D721Med (cell line): ENCODE results near the gene C5orf58.

ENCODE experiments used
- DNase-seq: peaks from one replicate; pipeline ENCODE4 v3.0.0; 2011; ENCODE audit warnings: low spot score; ENCODE audit not compliant: insufficient read length
- FAIRE-seq: peaks from 2 replicates; lab custom pipeline; 2011; peaks lifted over from hg19 to GRCh38; lab: Jason Lieb, UNC
- CTCF ChIP-seq: IDR thresholded peaks from 2 replicates; pipeline ENCODE4 v1.5.1; 2012; ENCODE audit warnings: mild to moderate bottlenecking, control low read depth; ENCODE audit not compliant: insufficient read depth; ENCODE audit errors: missing control alignments

Gene C5orf58

GRCh38 chr5:170267431-170268152 is 34.8 kb downstream of the C5orf58 start:
- no peak for FAIRE-seq
- peak; percentile 75 for TF ChIP-seq CTCF
- DNase-seq = peak; percentile 34

- FAIRE-seq = no peak
Observed at GRCh38 chr5:170268153-170268689, 35.4 kb downstream of the C5orf58 start.

GRCh38 chr5:170268884-170269283 is 36.1 kb downstream of the C5orf58 start:
- no peak for TF ChIP-seq CTCF
- DNase-seq (no peak), FAIRE-seq (no peak)

More at GRCh38 chr5:170268153-170268689, 35.4 kb downstream of the C5orf58 start:
- TF ChIP-seq CTCF = no peak
- DNase-seq = no peak

- DNase-seq = no peak
- no peak for TF ChIP-seq CTCF
- FAIRE-seq = no peak
Observed at GRCh38 chr5:170269579-170269978, 36.8 kb downstream of the C5orf58 start.

- FAIRE-seq (no peak), DNase-seq (no peak)
- no peak for TF ChIP-seq CTCF
Observed at GRCh38 chr5:170270293-170271069, 37.7 kb downstream of the C5orf58 start.

GRCh38 chr5:170273968-170274710 is 41.4 kb downstream of the C5orf58 start:
- DNase-seq (no peak), FAIRE-seq (no peak)
- no peak for TF ChIP-seq CTCF
